ENCODE measurements around the gene TAF5.
"Not testable (repeated sequence)": the region's sequence is repeated elsewhere in the genome, so short reads cannot be mapped to it uniquely, and the experiment has no call there.

- TF ChIP-seq POLR2AphosphoS5 (IDR thresholded peaks at IDR 0.05; ENCODE audit: borderline replicate concordance, low read depth, low read length); EZH2 (IDR thresholded peaks at IDR 0.05); FOXP2 (optimal IDR thresholded peaks at IDR 0.05; ENCODE audit: control extremely low read depth, extremely low read length, insufficient read depth): not testable (repeated sequence)
Measured at GRCh38 chr10:103359493-103359892, 8.3 kb upstream of the TAF5 start.

Measured in SK-N-MC (cell line).